Sigmoid colon (tissue), 7 donors: Measurements from ENCODE around the gene ABCA9. TPM values are rescaled to one million over a fixed set of nuclear protein-coding genes. Genes with fewer than 3 reads are reported as not detected.
"Not testable (repeated sequence)": the region's sequence is repeated elsewhere in the genome, so short reads cannot be mapped to it uniquely, and the experiment has no call there.

Source experiments
- DNase-seq: peaks from one replicate; pipeline ENCODE4 v3.0.0-alpha.2; 2019
- H3K27ac ChIP-seq, 4 donors: fragments of 200-600 bp; sonication (generic); one replicate each; pipeline ENCODE4 v1.5.1; 2016 to 2019; ENCODE audit warnings: mild to moderate bottlenecking in 1 of 4
- H3K27me3 ChIP-seq, 3 donors: fragments of 200-600 bp; sonication (generic); one replicate each; pipeline ENCODE4 v1.5.1; 2019; ENCODE audit warnings: mild to moderate bottlenecking in 1 of 3
- H3K36me3 ChIP-seq, 4 donors: fragments of 200-600 bp; sonication (generic); one replicate each; pipeline ENCODE4 v1.5.1; 2016 to 2019
- H3K4me1 ChIP-seq, 4 donors: fragments of 200-600 bp; sonication (generic); one replicate each; pipeline ENCODE4 v1.5.1; 2017 to 2019
- H3K4me3 ChIP-seq, 4 donors: fragments of 200-600 bp; sonication (generic); one replicate each; pipeline ENCODE4 v1.5.1; 2017 to 2019; ENCODE audit warnings: mild to moderate bottlenecking in 2 of 4, moderate library complexity in 1 of 4
- H3K9me3 ChIP-seq, 4 donors: fragments of 200-600 bp in 3 of 4; sonication (generic) in 3 of 4; one replicate each; pipeline versions ENCODE4 v1.5.1 to v1.6.1; 2013 to 2019
- EP300 ChIP-seq, 4 donors: sonication (generic); formaldehyde crosslinking; IDR thresholded peaks; one replicate each; pipeline ENCODE4 v1.6.1; 2017; ENCODE audit warnings: antibody characterized with exemption in 4 of 4
- POLR2A ChIP-seq, 2 donors: fragments of 450-650 bp; IDR thresholded peaks; one replicate each; pipeline ENCODE4 v1.6.1; 2016; ENCODE audit warnings: antibody characterized with exemption in 2 of 2, mild to moderate bottlenecking in 2 of 2, moderate library complexity in 2 of 2
- POLR2AphosphoS5 ChIP-seq, 4 donors: sonication (generic); formaldehyde crosslinking; IDR thresholded peaks; one replicate each; pipeline ENCODE4 v1.6.1; 2017; ENCODE audit warnings: antibody characterized with exemption in 4 of 4
- WGBS, 2 donors: extraction: QIAGEN DNeasy Blood & Tissue Kit; methylation state at CpG; one replicate each; pipeline ENCODE4 v1.1.7; 2013; 5-methylcytosine and 5-hydroxymethylcytosine counted together
- intact Hi-C: fragments of 100-400 bp; cut with DNase I; formaldehyde crosslinking; loops from one replicate; pipeline ENCODE4 v1.15.1; 2023
- polyA plus RNA-seq, 3 donors: library from polyadenylated mRNA; stranded (reverse); fragments of 200-250 nt; gene quantifications; one replicate each; pipeline ENCODE4 v1.2.3, GENCODE V29; 2013
- total RNA-seq, 4 donors: library from RNA; depleted of rRNA; stranded (reverse); fragments of >200 nt; gene quantifications; one replicate each; pipeline ENCODE4 v1.1.0, GENCODE V29; 2016
- TF ChIP-seq, protein P1 (sequence below), 4 experiments: fragments of 450-650 bp in 3 of 4; fragments of 200-600 bp in 1 of 4; IDR thresholded peaks; one replicate each; pipeline ENCODE4 v1.5.1; 2016 to 2019; ENCODE audit warnings: antibody characterized with exemption in 4 of 4, mild to moderate bottlenecking in 3 of 4, moderate library complexity in 2 of 4
- donor health status: healthy with polysubstance abuse.
- donor health status: Bipolar disorder and iron deficiency.
- donor health status: healthy.

ABCA9 gene
- total and polyA plus RNA-seq, 7 donors, result 0.23 to 74.5 (median 11.1) TPM

- intact Hi-C loops, result no loop called here
- Histone ChIP-seq H3K27me3 (no peaks in the 10 kb centered on the region), H3K4me1 (no peaks in the 10 kb centered on the region), H3K36me3 (no peaks in the 10 kb centered on the region), H3K27ac (no peak overlapping the region), H3K9me3 (no peaks in the 10 kb centered on the region), H3K4me3 (no peak overlapping the region)
- DNase-seq, result no peak
- TF ChIP-seq POLR2A (IDR thresholded peaks at IDR 0.05) (no peak), POLR2AphosphoS5 (IDR thresholded peaks at IDR 0.05) (no peak), EP300 (IDR thresholded peaks at IDR 0.05) (no peak)
- TF ChIP-seq, protein P1, sequence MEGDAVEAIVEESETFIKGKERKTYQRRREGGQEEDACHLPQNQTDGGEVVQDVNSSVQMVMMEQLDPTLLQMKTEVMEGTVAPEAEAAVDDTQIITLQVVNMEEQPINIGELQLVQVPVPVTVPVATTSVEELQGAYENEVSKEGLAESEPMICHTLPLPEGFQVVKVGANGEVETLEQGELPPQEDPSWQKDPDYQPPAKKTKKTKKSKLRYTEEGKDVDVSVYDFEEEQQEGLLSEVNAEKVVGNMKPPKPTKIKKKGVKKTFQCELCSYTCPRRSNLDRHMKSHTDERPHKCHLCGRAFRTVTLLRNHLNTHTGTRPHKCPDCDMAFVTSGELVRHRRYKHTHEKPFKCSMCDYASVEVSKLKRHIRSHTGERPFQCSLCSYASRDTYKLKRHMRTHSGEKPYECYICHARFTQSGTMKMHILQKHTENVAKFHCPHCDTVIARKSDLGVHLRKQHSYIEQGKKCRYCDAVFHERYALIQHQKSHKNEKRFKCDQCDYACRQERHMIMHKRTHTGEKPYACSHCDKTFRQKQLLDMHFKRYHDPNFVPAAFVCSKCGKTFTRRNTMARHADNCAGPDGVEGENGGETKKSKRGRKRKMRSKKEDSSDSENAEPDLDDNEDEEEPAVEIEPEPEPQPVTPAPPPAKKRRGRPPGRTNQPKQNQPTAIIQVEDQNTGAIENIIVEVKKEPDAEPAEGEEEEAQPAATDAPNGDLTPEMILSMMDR (IDR thresholded peaks at IDR 0.05), result no peak
- 60 to 79% methylated on average over 3 of the region's 3 CpGs for WGBS, 2 donors
Measured at GRCh38 chr17:69018022-69018615, 42.6 kb downstream of the ABCA9 start.

DNA sequence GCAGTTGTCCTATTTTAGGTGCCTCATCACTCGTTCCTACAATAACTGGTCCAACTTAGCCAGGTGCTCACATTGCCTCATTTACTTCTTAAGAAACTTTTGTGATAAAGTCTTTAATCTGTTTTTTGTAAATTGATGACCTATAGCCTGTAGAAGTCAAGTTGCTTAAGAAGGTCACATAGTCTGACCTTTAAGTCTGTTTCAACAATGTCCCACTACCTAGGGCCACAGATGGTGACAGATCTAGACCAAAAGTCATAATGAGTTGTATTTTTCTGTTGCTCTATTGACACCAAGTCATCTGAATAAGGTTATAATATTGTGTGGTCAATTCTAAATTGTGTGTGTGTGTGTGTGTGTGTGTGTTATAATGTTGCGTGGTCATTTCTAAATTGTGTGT lies 45.1 kb downstream of the ABCA9 start:
- Histone ChIP-seq H3K36me3 (no peaks in the 10 kb centered on the region), H3K9me3 (no peaks in the 10 kb centered on the region), H3K27ac (no peak overlapping the region), H3K4me3 (no peak overlapping the region), H3K4me1 (no peaks in the 10 kb centered on the region), H3K27me3 (no peaks in the 10 kb centered on the region)
- intact Hi-C loops, result no loop called here
- no peak for TF ChIP-seq POLR2A (IDR thresholded peaks at IDR 0.05)
- TF ChIP-seq, protein P1 (IDR thresholded peaks at IDR 0.05), result no peak
- TF ChIP-seq POLR2AphosphoS5 (IDR thresholded peaks at IDR 0.05), result no peak
- no peak for TF ChIP-seq EP300 (IDR thresholded peaks at IDR 0.05)
- 92 to 93% methylated on average over 2 of the region's 2 CpGs for WGBS, 2 donors
- DNase-seq, result no peak

DNA sequence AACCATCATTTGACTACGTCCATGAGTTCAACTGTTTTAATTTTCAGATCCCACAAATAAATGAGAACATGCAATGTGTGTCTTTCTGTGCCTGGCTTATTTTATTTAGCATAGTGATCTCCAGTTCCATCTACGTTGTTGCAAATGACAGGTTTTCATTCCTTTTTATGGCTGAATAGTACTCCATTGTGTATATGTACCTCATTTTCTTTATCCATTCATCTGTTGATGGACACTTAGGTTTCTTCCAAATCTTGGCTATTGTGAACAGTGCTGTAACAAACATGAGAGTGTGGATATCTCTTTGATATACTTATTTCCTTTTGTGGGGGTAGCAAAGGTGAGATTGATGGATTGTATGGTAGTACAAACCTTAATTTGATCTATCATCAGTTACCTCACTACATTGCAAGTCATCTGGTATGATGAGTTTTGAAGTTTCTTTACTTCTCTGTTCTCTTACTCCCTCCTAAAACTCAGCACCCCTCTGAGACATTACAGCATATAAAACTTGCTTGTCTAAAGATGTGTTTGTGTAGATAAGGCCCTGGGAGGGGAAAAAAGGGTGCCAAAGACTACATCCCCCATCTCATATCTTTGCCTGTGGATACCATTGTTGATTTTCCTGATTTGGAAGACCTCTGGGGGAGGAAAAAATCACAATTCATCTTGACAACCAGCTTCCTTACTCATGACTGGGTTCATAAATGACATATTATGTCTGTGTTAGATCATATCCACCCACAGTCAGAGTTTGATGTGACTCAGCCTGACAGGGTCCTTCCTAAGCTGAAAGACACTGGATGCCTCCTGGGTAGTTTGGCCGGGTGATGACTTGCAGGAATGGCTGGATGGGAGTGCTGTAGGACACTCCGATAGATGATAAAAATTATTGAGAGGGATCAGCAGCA lies 47.6 kb downstream of the ABCA9 start:
- no peaks in the 10 kb centered on the region for H3K9me3 ChIP-seq
- H3K27me3 ChIP-seq, result no peaks in the 10 kb centered on the region
- DNase-seq, result no peak
- WGBS, 2 donors, result 80 to 96% methylated on average over 4 of the region's 4 CpGs
- H3K36me3 ChIP-seq, result no peaks in the 10 kb centered on the region
- H3K4me3 ChIP-seq, result no peak overlapping the region
- no peaks in the 10 kb centered on the region for H3K4me1 ChIP-seq
- no peak overlapping the region for H3K27ac ChIP-seq
- TF ChIP-seq EP300 (IDR thresholded peaks at IDR 0.05), result no peak
- TF ChIP-seq POLR2AphosphoS5 (IDR thresholded peaks at IDR 0.05), result no peak
- no peak for TF ChIP-seq POLR2A (IDR thresholded peaks at IDR 0.05)
- intact Hi-C loops, result no loop called here

DNA sequence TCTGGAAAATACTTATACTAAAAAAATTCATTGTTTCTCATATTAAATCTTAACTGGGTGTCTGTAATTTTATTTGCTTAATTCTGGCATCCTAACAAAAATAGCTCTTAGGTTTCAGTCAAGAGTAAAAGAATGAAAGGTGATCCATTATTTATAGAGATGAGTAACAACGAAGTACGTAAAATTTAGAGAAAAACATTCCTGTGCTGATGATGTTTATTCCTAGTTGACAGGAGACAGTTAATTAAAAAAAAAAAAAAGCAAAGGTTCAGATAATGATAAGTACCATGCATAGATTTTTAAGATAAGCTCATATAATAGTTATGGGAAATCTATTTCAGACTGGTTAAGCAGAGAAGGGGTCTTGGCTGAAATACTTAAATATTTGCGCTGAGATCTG lies 50.8 kb downstream of the ABCA9 start:
- Histone ChIP-seq H3K36me3 (no peaks in the 10 kb centered on the region), H3K27me3 (no peaks in the 10 kb centered on the region), H3K27ac (no peak overlapping the region), H3K9me3 (no peaks in the 10 kb centered on the region), H3K4me1 (no peaks in the 10 kb centered on the region), H3K4me3 (no peak overlapping the region)
- DNase-seq, result no peak
- TF ChIP-seq EP300 (IDR thresholded peaks at IDR 0.05) (no peak), POLR2AphosphoS5 (IDR thresholded peaks at IDR 0.05) (no peak), POLR2A (IDR thresholded peaks at IDR 0.05) (no peak)
- TF ChIP-seq, protein P1 (IDR thresholded peaks at IDR 0.05), result no peak
- 74 to 94% methylated on average over 3 of the region's 3 CpGs for WGBS, 2 donors
- intact Hi-C loops, result no loop called here

- H3K36me3 ChIP-seq, H3K9me3 ChIP-seq, H3K4me1 ChIP-seq, DNase-seq, H3K27ac ChIP-seq, intact Hi-C loops, H3K4me3 ChIP-seq, H3K27me3 ChIP-seq: not testable (repeated sequence)
- WGBS, 2 donors, result 93 to 94% methylated on average over 24 of the region's 27 CpGs
Measured at GRCh38 chr17:69004759-69005158, 56.0 kb downstream of the ABCA9 start.

DNA sequence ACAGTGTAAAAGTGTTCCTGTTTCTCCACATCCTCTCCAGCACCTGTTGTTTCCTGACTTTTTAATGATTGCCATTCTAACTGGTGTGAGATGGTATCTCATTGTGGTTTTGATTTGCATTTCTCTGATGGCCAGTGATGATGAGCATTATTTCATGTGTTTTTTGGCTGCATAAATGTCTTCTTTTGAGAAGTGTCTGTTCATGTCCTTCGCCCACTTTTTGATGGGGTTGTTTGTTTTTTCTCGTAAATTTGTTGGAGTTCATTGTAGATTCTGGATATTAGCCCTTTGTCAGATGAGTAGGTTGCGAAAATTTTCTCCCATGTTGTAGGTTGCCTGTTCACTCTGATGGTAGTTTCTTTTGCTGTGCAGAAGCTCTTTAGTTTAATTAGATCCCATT lies 61.0 kb downstream of the ABCA9 start:
- H3K4me1 ChIP-seq, DNase-seq, H3K9me3 ChIP-seq, intact Hi-C loops, H3K27ac ChIP-seq, H3K4me3 ChIP-seq, H3K27me3 ChIP-seq, H3K36me3 ChIP-seq: not testable (repeated sequence)
- WGBS, 2 donors, result 84 to 86% methylated on average over 3 of the region's 3 CpGs
